Stomach (tissue), 9 donors: Measurements from ENCODE around the gene PRKD1. TPM values are rescaled to one million over a fixed set of nuclear protein-coding genes. Genes with fewer than 3 reads are reported as not detected.

ENCODE experiments used
- DNase-seq, 2 donors: peaks; one replicate each; pipeline versions ENCODE4 v3.0.0 to v3.0.0-alpha.2; 2013 to 2019
- H3K27ac ChIP-seq, 5 donors: fragments of 200-600 bp in 4 of 5; sonication (generic) in 4 of 5; one replicate each; pipeline ENCODE4 v1.5.1; 2013 to 2019; ENCODE audit warnings: mild to moderate bottlenecking in 1 of 5, moderate library complexity in 1 of 5
- H3K27me3 ChIP-seq, 3 donors: fragments of 200-600 bp; sonication (generic); one replicate each; pipeline ENCODE4 v1.5.1; 2017 to 2019; ENCODE audit warnings: mixed run types in 1 of 3
- H3K36me3 ChIP-seq, 4 donors: fragments of 200-600 bp; sonication (generic); 1 replicate in 3 of 4; 2 replicates in 1 of 4; pipeline ENCODE4 v1.5.1; 2016 to 2019
- H3K4me1 ChIP-seq, 4 donors: fragments of 200-600 bp; sonication (generic); one replicate each; pipeline ENCODE4 v1.5.1; 2016 to 2019
- H3K4me3 ChIP-seq, 4 donors: fragments of 200-600 bp; sonication (generic) in 3 of 4; one replicate each; pipeline ENCODE4 v1.5.1; 2016 to 2019; ENCODE audit warnings: mild to moderate bottlenecking in 1 of 4
- H3K9me3 ChIP-seq, 4 donors: fragments of 200-600 bp; sonication (generic); one replicate each; pipeline ENCODE4 v1.5.1; 2016 to 2019
- EP300 ChIP-seq: sonication (generic); formaldehyde crosslinking; IDR thresholded peaks from one replicate; pipeline ENCODE4 v1.6.1; 2017; ENCODE audit warnings: antibody characterized with exemption
- POLR2A ChIP-seq, 4 donors: fragments of 450-650 bp; IDR thresholded peaks; one replicate each; pipeline ENCODE4 v1.6.1; 2016; ENCODE audit warnings: antibody characterized with exemption in 4 of 4, control low read depth in 2 of 4, mild to moderate bottlenecking in 1 of 4, moderate library complexity in 1 of 4
- POLR2AphosphoS5 ChIP-seq, 3 donors: sonication (generic); formaldehyde crosslinking; IDR thresholded peaks; one replicate each; pipeline ENCODE4 v1.6.1; 2016; ENCODE audit warnings: antibody characterized with exemption in 3 of 3
- WGBS, 5 donors: extraction: QIAGEN DNeasy Blood & Tissue Kit in 3 of 5; methylation state at CpG; one replicate each; pipeline versions ENCODE4 v1.1.5 to v1.1.7; 2013 to 2018; 5-methylcytosine and 5-hydroxymethylcytosine counted together
- intact Hi-C: fragments of 100-400 bp; cut with DNase I; formaldehyde crosslinking; loops from one replicate; pipeline ENCODE4 v1.15.1; 2023; ENCODE audit warnings: low total_unique reads
- polyA plus RNA-seq, 3 donors: library from polyadenylated mRNA; stranded (reverse); fragments of 200-250 nt; gene quantifications; one replicate each; pipeline ENCODE4 v1.2.3, GENCODE V29; 2013
- total RNA-seq, 5 donors: library from RNA; depleted of rRNA; stranded (reverse); fragments of >200 nt; gene quantifications; one replicate each; pipeline versions ENCODE4 v1.1.0 to v1.2.3, GENCODE V29; 2014 to 2016
- TF ChIP-seq, protein P1 (sequence below), 7 experiments: fragments of 450-650 bp in 4 of 7; fragments of 200-600 bp in 3 of 7; sonication (generic) in 3 of 7; IDR thresholded peaks; one replicate each; pipeline ENCODE4 v1.5.1; 2016 to 2019; ENCODE audit warnings: antibody characterized with exemption in 7 of 7, control low read depth in 2 of 7, mild to moderate bottlenecking in 1 of 7
- donor health status: healthy with polysubstance abuse.
- donor health status: Bipolar disorder and iron deficiency.
- donor health status: healthy.

Gene PRKD1
- total and polyA plus RNA-seq, 8 donors, result 1.6 to 26.6 (median 4.9) TPM

DNA sequence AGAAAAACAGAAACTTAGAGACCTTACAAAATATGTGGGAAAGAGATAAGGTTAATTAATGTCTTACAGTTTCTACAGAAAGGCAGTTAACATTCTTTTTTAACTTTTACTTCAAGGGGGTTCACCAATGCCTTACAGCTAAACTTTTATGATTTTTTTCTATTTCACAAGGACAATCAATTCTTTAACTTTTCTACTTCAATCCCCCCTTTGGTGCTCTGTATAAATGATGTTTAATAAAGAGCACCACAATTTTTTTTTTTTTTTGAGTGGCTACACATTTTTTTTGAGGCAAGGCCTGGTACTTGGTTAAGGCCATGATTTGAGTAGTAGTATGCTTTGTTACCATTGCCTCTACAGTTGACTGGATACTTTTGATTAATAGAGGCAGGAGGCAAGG, 279.6 kb downstream of the PRKD1 start:
- H3K9me3 ChIP-seq, result peaks cover 7 to 38% (median 23%) of the 10 kb centered on the region in 4 donors
- no peak overlapping the region for H3K27ac ChIP-seq
- no peaks in the 10 kb centered on the region for H3K27me3 ChIP-seq
- no peak for TF ChIP-seq POLR2A (IDR thresholded peaks at IDR 0.05)
- no peak for TF ChIP-seq POLR2AphosphoS5 (IDR thresholded peaks at IDR 0.05)
- no peak for TF ChIP-seq EP300
- TF ChIP-seq, protein P1, sequence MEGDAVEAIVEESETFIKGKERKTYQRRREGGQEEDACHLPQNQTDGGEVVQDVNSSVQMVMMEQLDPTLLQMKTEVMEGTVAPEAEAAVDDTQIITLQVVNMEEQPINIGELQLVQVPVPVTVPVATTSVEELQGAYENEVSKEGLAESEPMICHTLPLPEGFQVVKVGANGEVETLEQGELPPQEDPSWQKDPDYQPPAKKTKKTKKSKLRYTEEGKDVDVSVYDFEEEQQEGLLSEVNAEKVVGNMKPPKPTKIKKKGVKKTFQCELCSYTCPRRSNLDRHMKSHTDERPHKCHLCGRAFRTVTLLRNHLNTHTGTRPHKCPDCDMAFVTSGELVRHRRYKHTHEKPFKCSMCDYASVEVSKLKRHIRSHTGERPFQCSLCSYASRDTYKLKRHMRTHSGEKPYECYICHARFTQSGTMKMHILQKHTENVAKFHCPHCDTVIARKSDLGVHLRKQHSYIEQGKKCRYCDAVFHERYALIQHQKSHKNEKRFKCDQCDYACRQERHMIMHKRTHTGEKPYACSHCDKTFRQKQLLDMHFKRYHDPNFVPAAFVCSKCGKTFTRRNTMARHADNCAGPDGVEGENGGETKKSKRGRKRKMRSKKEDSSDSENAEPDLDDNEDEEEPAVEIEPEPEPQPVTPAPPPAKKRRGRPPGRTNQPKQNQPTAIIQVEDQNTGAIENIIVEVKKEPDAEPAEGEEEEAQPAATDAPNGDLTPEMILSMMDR (IDR thresholded peaks at IDR 0.05), result no peak
- DNase-seq, result no peak
- intact Hi-C loops, result no loop called here
- H3K4me1 ChIP-seq, result peaks cover 0 to 19% (median 0%) of the 10 kb centered on the region in 4 donors
- no peak overlapping the region for H3K4me3 ChIP-seq
- no peaks in the 10 kb centered on the region for H3K36me3 ChIP-seq

- Histone ChIP-seq H3K4me1 (peaks cover 0 to 10% (median 0%) of the 10 kb centered on the region in 4 donors), H3K4me3 (no peak overlapping the region), H3K36me3 (no peaks in the 10 kb centered on the region), H3K9me3 (peaks cover 7 to 34% (median 21%) of the 10 kb centered on the region in 4 donors), H3K27me3 (no peaks in the 10 kb centered on the region), H3K27ac (no peak overlapping the region)
- no peak for DNase-seq
- TF ChIP-seq EP300 (no peak), POLR2AphosphoS5 (IDR thresholded peaks at IDR 0.05) (no peak), POLR2A (IDR thresholded peaks at IDR 0.05) (no peak)
- TF ChIP-seq, protein P1 (IDR thresholded peaks at IDR 0.05), result no peak
- WGBS, 5 donors, result 73 to 93% (median 82%) methylated on average over 1 of the region's 1 CpG
- intact Hi-C loops, result no loop called here
These were observed 282.5 kb downstream of the PRKD1 start for GRCh38 chr14:29645117-29645516.

DNA sequence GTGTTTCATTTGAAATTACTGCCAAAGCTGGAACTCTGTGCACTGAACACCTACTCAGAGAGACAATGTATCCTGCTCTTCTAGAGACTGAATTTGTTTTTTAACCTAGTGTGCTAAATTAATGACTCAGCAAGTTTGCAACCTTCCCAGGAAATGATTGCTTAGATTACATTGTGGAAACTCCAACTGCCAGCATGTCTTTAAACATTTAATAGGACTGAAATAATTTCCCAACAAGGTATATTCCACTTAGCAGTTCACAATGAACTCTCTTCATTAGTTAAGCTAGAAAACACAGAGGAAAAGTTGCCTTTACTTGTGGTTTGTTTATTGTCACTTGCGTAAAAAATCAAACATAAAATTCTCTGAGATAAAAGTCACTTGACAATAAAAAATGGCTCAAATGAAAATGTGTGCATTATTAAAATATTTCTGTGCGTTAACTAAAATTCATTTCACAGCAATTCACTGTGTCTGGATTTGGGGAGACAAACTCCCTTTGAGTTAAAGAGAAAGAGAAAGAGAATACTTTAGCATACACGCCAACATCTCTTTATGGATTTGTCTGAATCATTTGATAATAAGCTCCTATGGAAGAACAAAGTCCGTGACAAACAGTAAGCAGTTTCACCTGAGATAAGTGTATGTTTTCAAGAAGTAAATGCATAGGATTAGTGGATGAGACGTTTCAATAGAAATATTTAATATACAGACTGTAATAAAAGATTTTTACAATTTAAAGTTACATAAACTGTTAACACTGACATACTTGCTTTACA, 284.0 kb downstream of the PRKD1 start:
- no peaks in the 10 kb centered on the region for H3K36me3 ChIP-seq
- TF ChIP-seq POLR2A (IDR thresholded peaks at IDR 0.05) (no peak), EP300 (no peak), POLR2AphosphoS5 (IDR thresholded peaks at IDR 0.05) (no peak)
- TF ChIP-seq, protein P1 (IDR thresholded peaks at IDR 0.05), result no peak
- H3K27ac ChIP-seq, result no peak overlapping the region
- 49 to 63% (median 58%) methylated on average over 5 of the region's 5 CpGs for WGBS, 5 donors
- no peak overlapping the region for H3K4me3 ChIP-seq
- H3K27me3 ChIP-seq, result no peaks in the 10 kb centered on the region
- peaks cover 7 to 20% (median 16%) of the 10 kb centered on the region in 4 donors for H3K9me3 ChIP-seq
- peaks cover 0 to 10% (median 0%) of the 10 kb centered on the region in 4 donors for H3K4me1 ChIP-seq
- intact Hi-C loops, result no loop called here
- DNase-seq, result peak in 1 of 2 donors; percentile 30

- peak; percentile 69 to 83 for DNase-seq
- H3K4me3 ChIP-seq, result no peak overlapping the region
- WGBS, 5 donors, result 1 to 17% (median 10%) methylated on average over 2 of the region's 2 CpGs
- no peak for TF ChIP-seq POLR2AphosphoS5 (IDR thresholded peaks at IDR 0.05)
- no peak for TF ChIP-seq EP300
- no peak for TF ChIP-seq POLR2A (IDR thresholded peaks at IDR 0.05)
- TF ChIP-seq, protein P1 (IDR thresholded peaks at IDR 0.05), result no peak
- no peaks in the 10 kb centered on the region for H3K36me3 ChIP-seq
- H3K27me3 ChIP-seq, result no peaks in the 10 kb centered on the region
- no peaks in the 10 kb centered on the region for H3K9me3 ChIP-seq
- H3K4me1 ChIP-seq, result peaks cover 0 to 18% (median 13%) of the 10 kb centered on the region in 4 donors
- intact Hi-C loops, result no loop called here
- H3K27ac ChIP-seq, result no peak overlapping the region
These were observed 290.2 kb downstream of the PRKD1 start for GRCh38 chr14:29637411-29637810.
